D721Med (cell line): ENCODE results near the gene ZNHIT3.
"Not testable (repeated sequence)": the region's sequence is repeated elsewhere in the genome, so short reads cannot be mapped to it uniquely, and the experiment has no call there.

Source experiments
- DNase-seq: peaks from one replicate; pipeline ENCODE4 v3.0.0; 2011; ENCODE audit warnings: low spot score; ENCODE audit not compliant: insufficient read length
- FAIRE-seq: peaks from 2 replicates; lab custom pipeline; 2011; peaks lifted over from hg19 to GRCh38; lab: Jason Lieb, UNC
- CTCF ChIP-seq: IDR thresholded peaks from 2 replicates; pipeline ENCODE4 v1.5.1; 2012; ENCODE audit warnings: mild to moderate bottlenecking, control low read depth; ENCODE audit not compliant: insufficient read depth; ENCODE audit errors: missing control alignments

The ZNHIT3 gene

GRCh38 chr17:36470499-36470898, 16.0 kb upstream of the ZNHIT3 start:
- FAIRE-seq (no peak), DNase-seq (no peak)
- TF ChIP-seq CTCF, result no peak

GRCh38 chr17:36474571-36474970, 11.9 kb upstream of the ZNHIT3 start:
- DNase-seq (no peak), FAIRE-seq (no peak)
- no peak for TF ChIP-seq CTCF

GRCh38 chr17:36475346-36475970, 11.0 kb upstream of the ZNHIT3 start:
- no peak for TF ChIP-seq CTCF
- DNase-seq (no peak), FAIRE-seq (no peak)

GRCh38 chr17:36481829-36482228, 4.7 kb upstream of the ZNHIT3 start:
- DNase-seq, result no peak
- TF ChIP-seq CTCF, result no peak

GRCh38 chr17:36482611-36483504, 3.6 kb upstream of the ZNHIT3 start:
- peak; percentile 98 for TF ChIP-seq CTCF
- DNase-seq (peak; percentile 84), FAIRE-seq (no peak)

More at GRCh38 chr17:36481829-36482228, 4.7 kb upstream of the ZNHIT3 start:
- no peak for FAIRE-seq

GRCh38 chr17:36484021-36484420, 2.5 kb upstream of the ZNHIT3 start:
- not testable (repeated sequence) for FAIRE-seq, DNase-seq

GRCh38 chr17:36485027-36485426, 1.5 kb upstream of the ZNHIT3 start:
- DNase-seq (no peak), FAIRE-seq (no peak)
- no peak for TF ChIP-seq CTCF
